ENCODE results near the gene SAMD7.

SAMD7 gene, protein sequence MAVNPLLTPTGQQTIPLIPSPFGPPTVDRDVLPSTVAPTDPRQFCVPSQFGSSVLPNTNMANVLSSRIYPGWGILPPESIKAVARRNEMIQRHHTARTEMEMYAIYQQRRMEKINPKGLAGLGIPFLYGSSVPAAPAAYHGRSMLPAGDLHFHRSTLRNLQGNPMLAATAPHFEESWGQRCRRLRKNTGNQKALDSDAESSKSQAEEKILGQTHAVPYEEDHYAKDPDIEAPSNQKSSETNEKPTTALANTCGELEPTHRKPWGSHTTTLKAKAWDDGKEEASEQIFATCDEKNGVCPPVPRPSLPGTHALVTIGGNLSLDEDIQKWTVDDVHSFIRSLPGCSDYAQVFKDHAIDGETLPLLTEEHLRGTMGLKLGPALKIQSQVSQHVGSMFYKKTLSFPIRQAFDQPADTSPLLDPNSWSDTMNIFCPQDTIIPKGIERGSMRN

DNA sequence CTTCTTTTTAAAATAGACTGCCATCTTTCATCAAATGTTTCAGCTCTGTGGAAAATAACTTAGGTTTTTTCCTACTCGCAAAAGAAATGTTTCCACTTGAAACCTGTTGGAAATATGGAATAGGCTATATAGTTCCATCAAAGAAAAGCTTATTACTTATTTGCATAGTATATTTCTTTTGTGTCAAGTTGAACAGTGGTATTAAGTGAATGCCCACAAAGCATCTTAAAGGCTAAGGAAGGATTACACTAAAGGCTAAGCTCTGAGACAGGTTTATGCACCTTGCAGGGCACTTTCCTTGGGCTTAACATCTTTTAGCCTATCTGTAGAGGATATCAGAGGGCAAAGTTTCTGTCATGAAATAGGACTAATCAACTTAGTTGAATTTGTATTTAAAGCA is at the start of gene SAMD7:
TSS of gene SAMD7 (plus strand) at position 301 of the 400 bp plus-strand sequence. CDS start 7,927 bp downstream, outside the sequence.
- no peak for DNase-seq

DNA sequence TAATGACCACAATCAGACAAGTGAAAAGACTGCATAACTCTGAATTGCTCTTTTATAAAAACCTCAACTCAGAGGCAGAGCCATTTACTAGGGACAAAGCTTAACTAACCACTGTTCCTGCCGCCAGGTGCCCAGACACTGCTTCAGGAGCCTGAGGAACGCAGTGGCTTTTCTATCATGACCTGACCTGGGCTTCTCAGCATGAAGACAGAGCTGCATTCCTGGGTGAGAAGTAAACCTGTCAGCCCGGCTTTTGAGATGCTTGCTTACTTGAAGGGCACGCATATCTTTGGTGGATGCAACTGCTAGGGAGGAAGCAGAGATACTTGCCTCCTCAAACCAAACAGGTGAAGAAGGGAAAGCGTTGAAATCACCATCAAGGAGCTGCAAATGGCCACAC is 49.5 kb upstream of the SAMD7 start:
- DNase-seq = no peak

DNA sequence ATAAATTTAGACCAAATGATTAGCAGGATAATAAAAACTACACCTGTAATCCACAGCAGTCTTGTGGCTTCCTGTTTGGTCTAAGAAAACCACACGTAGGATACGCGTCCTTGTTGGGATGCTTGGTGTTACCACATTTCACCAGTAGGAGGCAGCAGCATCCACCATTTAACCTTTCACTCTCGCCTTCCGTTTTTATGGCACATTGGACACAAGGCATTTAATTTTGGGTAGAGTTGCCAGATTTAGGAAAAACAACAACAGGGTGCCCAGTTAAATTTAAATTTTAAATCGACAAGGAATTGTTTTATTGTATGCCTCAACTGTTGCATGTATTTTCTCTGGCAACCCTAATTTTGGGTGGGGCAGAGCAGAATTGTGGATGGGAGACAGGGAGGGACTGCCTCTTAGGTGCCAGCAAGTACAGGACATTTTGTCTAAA is 47.9 kb upstream of the SAMD7 start:
- no peak for DNase-seq

DNA sequence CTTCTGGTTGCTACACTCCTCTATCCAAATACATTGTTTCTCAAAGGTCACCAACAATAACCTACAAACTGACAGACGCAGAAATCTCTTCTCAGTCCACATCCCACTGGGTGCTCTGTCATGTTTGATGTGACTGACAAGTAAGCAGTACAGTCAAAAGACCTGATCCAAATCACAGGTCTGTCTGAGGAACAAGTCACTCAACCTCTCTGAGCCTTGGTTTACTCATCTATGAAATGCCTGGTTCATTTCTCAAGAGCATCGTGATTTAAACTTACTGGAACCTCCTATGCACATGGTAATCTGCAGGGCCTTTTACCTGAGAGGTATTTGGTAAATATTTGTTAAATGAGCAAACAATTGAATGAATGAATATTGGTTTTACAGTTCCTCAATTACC is 47.1 kb upstream of the SAMD7 start:
- DNase-seq = no peak

DNA sequence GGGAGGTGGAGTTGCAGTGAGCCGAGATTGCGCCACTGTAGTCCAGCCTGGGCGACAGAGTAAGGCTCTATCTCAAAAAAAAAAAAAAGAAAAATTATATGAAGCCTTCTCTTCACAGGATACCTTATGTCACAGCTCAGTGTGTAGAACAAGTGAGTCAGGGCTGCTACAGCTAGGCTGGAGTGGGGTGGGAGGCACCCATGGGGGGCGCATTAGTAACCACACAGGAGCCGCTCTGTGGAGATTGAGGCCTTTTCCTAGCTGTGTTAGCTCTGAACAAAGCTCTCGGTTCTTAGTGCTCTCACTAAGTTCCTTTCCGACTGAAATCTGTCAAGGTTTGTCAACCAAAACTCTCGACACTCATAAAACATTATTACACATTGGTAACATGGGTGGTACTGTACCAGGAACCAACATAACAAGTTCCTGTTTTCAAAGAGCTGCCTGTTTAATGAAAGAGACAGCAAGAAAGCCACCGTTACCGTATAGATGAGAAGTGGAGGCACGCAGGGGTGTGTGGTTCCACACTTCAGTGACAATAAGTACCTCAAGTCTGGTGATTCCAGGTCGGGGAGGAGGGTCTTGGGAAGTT is 46.1 kb upstream of the SAMD7 start:
- DNase-seq = peak; percentile 64

DNA sequence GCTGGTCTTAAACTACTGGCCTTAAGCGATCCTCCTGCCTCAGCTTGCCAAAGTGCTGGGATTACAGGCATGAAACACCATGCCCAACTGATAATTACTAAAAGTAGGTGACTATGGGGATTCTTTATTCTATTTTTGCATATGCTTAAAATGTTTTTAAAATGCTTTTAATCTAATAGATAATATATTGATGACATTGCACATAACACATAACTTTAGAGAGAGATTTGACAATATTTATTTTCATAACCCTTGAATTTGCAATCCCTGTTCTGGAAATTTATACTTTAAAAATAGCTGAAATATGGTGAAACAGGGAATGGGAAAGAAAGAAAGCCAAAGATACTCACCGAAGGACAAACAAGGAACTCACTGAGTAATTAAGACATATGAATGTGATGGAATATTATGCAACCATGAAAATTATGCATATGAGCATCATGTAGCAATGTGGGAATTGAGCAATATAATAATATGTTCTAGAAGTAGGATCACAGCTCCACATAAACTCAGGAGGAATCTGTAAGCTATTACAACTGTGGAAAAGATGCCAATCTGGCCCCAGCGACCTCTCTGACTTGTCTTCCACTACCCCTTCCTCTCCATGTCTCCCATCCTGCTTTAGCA is 43.7 kb upstream of the SAMD7 start:
- DNase-seq = no peak

DNA sequence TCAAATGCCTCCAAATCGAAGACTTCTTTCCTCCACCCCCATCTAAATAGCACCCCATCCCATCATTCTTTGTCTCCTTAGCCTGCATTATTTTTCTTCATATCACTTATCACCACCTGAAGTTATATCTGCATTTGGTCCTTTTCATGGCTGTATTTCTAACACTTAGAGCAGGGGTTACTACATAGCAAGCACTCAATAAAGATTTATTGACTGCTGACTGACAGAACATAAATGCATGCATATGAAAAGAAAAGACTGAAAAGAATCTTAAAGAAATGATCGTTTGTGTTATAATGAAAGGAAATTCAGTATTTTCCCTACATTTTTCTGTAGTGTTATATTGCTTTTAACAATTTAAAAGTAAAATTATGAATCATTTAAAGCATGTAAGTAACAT is 43.0 kb upstream of the SAMD7 start:
- DNase-seq = no peak

DNA sequence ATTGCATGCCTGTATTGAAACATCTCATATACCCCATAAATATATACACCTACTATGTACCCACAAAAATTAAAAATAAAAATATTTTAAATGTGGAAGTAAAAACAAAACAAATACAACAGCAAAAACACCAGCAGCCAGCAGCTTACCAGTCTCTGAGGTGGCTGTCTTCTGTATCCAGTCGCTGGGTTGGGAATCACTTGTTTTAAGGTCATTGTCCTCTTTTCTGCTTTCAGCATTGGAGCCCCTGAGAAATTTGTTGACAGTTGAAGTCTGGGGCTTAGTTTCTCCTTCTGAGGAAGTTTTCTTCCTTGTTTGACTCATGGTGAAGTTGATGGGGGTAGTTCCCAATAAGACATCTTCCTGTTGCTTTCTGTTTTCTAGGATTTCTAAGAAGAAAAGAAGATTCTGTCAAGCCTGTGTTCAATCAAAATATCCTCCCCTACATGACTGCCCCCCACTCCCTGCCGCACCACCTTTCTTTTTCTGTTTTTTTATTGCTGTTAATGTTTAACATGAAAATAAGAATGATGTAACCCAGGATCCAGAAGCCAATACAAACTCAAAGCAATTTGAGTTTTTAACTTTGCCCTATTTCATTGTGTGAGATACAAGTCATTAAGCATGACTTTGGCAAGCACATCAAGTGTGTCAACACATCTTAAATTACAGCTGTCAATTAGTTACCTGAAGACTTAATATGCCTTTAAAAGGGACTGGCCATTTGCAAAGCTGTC is 41.7 kb upstream of the SAMD7 start, which contains the start of gene LRRC31:
TSS of gene LRRC31 (minus strand) at position 452 of the 737 bp plus-strand sequence. CDS start at position 324, 128 bp downstream.
- DNase-seq = no peak

DNA sequence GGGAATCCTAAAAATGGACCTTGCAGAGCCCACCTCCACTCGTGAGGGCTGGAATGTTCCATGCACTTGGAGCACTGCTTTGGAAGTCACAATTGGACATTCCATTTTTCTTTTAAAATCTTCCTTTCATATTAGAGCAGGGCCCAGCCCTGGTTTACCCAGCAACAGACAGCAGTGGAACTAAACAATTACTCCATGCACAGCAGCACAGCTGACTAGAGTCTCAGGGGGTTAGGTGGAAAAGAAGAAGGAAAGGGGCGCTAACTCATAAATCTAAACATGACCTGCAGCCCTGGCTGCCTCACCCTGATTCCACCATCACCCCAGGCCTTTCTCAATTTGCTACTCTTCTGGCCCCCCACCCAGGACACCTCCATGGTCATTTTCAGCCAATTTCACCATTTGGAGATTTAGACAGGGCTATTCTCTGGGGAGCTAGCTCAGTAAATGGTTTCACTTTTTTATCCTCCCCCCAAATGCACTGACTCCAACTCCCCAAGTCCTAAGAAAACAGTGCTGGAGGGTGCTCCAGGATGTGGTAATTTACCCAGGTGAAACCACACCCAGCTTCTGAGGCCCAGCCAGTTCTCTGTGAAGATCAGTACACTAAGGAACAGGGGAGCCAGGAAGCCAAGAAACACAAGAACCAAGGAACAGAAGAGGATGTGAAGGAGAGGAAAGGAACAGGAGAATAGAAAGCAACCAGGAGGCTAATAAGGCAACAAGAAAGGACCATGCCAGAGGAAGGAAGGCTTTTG is 40.1 kb upstream of the SAMD7 start:
- no peak for DNase-seq

DNA sequence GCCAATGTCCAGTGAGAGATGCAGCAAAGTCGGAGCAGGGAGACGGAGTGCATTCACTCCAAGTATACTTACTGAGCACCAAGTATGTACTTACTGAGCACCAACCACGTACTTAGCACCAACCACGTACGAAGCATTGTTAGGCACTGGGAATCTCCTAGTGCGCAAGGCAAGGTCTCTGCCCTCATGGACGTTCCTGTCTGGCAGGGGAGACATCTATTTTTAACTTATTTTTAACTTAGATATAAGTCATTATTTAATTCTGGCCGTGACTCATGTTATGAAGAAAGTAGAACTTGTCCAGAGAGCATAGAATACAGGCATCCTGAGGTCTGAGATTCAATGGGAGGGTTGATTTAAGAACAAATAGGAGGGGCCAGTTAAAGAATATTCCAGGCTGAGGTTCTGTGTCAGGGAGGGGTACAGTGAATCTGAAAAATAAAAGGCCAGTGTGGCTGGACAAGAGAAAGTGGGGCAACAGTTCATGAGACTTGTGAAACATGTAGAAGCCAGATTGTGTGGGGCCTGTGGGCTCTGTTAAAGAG is 32.3 kb upstream of the SAMD7 start:
- DNase-seq = no peak

DNA sequence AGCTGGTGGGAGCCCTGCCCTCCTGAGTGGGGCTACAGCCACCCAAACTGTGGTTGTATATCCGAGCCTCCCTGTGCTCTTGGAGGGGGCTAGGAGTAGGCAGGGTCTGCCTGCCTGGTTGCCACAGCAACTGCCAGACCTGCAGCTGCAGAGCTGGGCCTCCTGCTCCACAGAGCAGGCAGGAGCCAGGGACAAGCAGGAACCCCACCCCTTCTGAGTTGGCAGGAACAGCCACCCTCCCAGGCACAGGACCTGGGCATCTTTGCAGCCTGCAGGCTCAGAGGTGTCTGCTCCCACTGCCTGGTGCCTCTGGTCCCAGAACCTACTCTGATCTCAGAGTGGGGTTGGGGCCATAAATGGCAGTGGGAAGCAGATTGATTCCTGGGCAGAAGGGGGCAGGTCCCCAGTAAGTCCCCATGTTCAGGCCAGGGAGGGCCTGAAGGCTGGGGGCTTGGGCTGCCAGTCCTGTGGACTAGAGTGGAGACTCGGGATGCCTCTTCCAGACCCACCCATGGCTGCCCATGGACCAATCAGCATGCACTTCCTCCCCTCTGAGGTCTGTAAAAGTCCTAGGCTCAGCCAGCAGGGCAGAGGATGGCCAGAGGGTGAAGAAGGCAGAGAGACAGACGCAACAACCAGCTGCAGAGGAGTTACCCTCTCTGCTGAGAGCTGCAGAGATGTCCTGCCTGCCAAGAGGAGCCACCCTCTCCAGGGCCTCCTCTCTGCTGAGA is 31.4 kb upstream of the SAMD7 start:
- no peak for DNase-seq

DNA sequence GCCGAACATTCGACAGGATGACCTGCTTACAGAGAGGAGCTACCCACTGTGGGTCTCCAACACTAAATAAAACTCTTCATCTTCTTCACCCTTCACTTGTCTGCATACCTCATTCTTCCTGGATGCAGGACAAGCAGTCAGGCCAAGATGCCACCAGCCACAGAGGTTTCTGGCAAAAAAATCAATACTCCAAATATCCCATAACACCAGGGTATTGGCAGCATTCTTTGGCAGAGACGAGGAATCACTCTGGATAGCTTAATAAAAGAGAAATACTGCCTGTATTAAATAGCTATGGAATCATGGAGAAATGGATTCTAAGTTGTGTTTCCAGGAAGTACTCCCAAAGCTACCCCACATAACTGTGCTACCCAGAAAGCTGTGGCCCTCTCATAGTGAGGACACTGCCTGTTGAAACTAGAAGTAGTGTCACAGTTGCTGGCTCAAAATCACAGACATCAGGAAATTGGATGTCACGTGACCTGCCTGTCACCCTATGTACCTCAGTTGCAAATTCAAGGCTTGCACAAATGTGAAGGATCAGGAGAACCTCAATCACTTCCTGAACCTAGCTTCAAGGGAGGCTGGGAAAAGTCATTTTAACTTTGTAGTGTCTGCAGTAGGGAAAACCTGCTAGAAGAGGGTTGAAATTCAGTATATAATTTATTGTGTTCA is 30.7 kb upstream of the SAMD7 start:
- DNase-seq = no peak

DNA sequence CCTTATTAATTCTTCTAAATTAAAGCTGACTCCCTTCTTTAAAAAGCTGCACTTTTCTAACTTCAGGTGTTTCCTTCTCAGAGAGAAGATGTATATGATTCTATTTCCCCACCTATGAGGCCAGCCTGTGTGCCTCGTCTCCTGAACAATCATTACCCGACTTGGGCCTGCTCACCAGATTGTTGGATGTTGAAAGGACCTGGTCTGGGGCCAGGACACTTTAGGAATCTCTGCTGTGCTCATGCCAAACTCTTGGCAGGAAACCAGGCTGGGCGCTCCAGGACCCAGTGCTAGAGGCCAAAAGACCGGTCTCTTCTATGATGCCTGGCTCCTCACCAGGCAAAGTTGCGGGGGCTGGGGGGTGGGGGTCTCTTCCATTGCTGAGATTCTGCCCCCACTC is 24.7 kb upstream of the SAMD7 start:
- DNase-seq = no peak

DNA sequence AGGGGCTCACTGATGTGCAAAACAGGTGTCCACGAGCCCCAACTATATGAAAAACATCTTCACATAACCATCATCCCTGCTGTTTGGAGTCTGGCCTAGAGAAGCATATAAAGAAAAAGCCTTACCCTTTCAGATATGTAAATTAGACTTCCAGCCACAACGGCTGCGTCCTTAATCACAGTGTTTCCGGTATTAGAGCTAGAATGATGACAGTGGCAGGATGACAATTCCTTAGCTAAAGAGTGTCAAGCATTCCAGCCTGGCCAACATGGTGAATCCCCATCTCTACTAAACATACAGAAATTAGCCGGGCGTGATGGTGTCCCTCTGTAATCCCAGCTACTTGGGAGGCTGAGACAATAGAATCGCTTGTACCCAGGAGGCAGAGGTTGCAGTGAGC is 19.5 kb upstream of the SAMD7 start:
- no peak for DNase-seq

DNA sequence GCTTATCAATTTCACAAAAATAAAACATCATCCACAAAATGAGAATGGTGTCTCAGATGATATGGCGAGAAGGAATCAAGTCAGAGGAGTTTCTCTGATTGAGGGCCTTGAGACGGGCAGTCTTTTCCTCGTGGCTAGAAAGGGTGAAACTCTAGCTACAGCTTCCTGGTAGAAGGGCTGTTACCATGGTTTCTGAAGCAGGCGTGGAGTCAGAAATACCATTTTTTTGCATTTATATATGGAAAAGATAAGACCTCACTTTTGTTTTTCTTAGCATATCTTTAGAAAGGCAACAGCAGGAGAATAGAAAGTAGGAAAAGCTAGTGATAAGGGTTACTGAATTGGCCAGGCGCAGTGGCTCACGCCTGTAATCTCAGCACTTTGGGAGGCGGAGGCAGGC is 17.3 kb upstream of the SAMD7 start:
- no peak for DNase-seq

DNA sequence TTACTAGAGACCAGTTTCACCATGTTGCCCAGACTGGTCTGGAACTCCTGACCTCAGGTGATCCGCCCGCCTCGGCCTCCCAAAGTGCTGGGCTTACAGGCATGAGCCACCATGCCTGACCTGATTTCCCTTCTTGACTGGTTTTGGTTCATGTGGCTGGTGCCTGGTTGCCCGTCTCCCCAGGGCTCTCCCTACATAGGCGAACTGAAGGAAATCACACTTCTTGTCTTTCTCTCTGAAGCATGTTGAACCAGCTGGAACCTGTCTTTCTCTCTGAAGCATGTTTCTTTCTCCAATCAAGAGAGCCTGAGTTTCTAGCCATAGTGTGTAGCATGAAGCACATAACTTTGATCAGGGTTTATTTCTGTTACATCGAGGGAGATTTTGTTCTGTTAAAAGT is 16.3 kb upstream of the SAMD7 start:
- DNase-seq = no peak

DNA sequence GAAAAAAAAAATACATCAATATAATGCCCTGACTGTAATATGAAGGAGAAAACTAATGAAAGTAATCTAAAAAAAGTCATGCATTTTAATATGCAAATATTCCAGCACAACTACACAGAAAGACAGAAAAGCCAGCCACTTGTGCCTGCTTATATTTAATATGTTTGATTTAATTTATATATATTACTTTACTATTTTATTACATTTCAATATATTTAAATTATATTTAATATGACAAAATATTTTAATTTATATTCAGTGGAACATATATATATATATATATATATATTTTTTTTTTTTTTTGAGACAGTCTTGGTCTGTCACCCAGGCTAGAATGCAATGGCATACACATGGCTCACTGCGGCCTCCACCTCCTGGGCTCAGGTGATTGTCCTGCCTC is 14.1 kb upstream of the SAMD7 start:
- no peak for DNase-seq

DNA sequence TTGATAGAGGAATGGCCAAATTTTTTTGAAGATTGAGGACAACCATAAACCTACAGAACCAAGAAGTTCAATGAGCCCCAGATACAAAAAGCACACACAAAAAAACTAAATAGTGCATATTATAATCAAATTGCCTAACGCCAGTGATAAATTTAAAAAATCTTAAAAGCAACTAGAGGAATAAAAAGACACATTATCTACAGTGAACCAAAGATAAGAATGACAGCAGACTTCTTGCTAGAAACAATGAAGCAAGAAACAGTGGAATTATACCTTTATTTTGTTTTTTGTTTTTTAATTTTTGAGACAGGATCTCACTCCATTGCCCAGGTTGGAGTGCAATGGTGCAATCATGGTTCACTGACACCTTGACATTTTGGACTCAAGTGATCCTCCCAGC is 9.9 kb upstream of the SAMD7 start:
- no peak for DNase-seq

DNA sequence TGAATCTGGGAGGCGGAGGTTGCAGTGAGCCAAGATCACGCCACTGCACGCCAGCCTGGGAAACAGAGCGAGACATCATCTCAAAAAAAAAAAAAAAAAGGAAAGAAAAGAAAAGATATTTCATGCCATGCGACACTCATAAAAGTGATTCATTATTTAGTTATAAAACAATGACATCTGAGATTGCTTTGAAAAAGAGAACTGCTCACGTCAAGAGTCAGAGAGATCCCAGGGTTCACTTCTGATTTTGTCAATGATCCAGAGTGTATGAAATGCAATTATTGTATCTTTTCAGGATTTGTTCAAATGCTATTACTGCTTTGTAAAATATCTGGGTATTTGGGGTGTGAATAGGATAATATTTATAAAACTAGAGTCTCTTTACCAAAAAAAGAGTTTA is 6.0 kb upstream of the SAMD7 start:
- no peak for DNase-seq

DNA sequence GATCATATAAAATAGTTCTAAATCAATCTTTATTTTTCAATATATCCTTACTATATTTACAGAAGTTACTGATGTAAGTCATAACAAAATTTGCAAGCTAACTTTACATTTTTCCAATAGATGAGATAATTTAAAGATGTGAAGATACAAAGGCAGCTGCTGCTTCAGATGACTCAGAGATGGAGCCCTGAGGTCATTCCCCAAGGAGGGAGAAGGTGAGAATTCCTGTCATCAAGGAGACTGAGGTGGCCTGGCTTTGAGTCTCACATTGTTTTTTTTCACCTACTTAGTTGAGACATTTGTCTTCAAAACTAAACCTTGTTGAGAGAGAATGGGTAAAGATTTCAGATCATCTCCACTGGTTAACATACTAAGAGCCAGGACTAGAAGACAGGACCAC is 3.9 kb upstream of the SAMD7 start:
- no peak for DNase-seq

DNA sequence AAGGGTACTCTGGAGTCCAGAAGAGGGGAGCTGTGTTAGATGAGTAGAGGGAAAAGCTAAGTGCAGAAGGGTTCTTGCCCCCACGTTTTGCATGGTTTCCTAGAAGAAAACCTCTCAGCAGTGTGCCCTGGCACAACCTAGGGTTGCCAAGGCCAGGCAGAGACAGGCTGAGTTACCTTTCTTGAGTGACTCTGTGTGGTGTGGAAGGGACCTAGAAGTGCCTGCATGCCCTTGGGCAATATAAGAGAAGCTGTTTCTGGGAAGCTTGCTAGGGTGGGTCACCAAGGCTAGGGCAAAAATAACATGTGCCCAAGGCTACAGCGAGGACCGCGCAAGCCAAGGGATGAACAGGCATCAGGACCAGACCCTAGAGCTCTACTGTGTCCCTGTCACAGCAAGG is 3.4 kb upstream of the SAMD7 start:
- DNase-seq = no peak

Data from SIG-M5 (cell line).